K562 (cell line): ENCODE data around the gene PNPLA7. TPM values are rescaled to one million over a fixed set of nuclear protein-coding genes. Genes with fewer than 3 reads are reported as not detected.

Experiments
- NR3C1 ChIP-seq: sonication (generic); formaldehyde crosslinking; IDR thresholded peaks from 2 replicates; pipeline ENCODE4 v1.8.1; 2022; ENCODE audit warnings: missing genetic modification reagents
- RBM22 ChIP-seq: fragments of 200-400 bp; formaldehyde crosslinking; IDR thresholded peaks from 2 replicates; pipeline ENCODE4 v1.6.1; 2018; ENCODE audit warnings: low read length, low read depth; ENCODE audit not compliant: poor library complexity, severe bottlenecking
- ZFP91 ChIP-seq: sonication (generic); formaldehyde crosslinking; IDR thresholded peaks from 2 replicates; pipeline ENCODE4 v1.8.0; 2022; ENCODE audit warnings: mild to moderate bottlenecking, missing genetic modification reagents
- ZNF263 ChIP-seq: sonication (generic); formaldehyde crosslinking; IDR thresholded peaks from 2 replicates; pipeline ENCODE4 v1.8.0; 2022; ENCODE audit warnings: mild to moderate bottlenecking, missing genetic modification reagents, borderline replicate concordance
- polyA plus RNA-seq, 8 experiments: library from polyadenylated mRNA; depleted of rRNA in 4 of 8; stranded (reverse) in 5 of 8; unstranded in 3 of 8; fragments of >200 nt; fragmentation: Nextera tagmentation in 2 of 8; fragmentation: Illumina TruSeq in 1 of 8; extraction: Ambion mirVana in 2 of 8; extraction: Trizol in 1 of 8; gene quantifications; 2 replicates each; pipeline versions ENCODE4 v1.2.1 to v1.2.3, GENCODE V29; 2011 to 2014; ENCODE audit warnings: inconsistent platforms in 1 of 8, missing spikeins in 1 of 8
- total RNA-seq, 7 experiments: library from RNA; depleted of rRNA in 6 of 7; stranded (reverse); fragments of >200 nt in 6 of 7; fragmentation: Illumina TruSeq in 2 of 7; extraction: Trizol in 2 of 7; gene quantifications; 2 replicates each; pipeline versions ENCODE4 v1.2.1 to v1.2.3, GENCODE V29; 2011 to 2021; ENCODE audit warnings: low replicate concordance in 1 of 7
- TF ChIP-seq, protein P1 (sequence below): sonication (generic); formaldehyde crosslinking; IDR thresholded peaks from 2 replicates; pipeline ENCODE4 v1.8.1; 2022; ENCODE audit warnings: missing genetic modification reagents

Gene PNPLA7
- total and polyA plus RNA-seq, 9 of the 15 experiments (the other 6 are each of a cell fraction or from before 2014, with no cell fraction given) = 0.01 to 0.85 (median 0.19) TPM; not detected in 1

GRCh38 chr9:137458194-137459151 is 91.7 kb downstream of the PNPLA7 start (continued):
- TF ChIP-seq ZFP91 (CRISPR knock-in tag) (peak; percentile 30; the same call in 1 of the 2 replicates), RBM22 (peak; percentile 67), ZNF263 (peak; percentile 84), NR3C1 (peak; percentile 33; the same call in 1 of the 2 replicates)
- TF ChIP-seq, protein P1, sequence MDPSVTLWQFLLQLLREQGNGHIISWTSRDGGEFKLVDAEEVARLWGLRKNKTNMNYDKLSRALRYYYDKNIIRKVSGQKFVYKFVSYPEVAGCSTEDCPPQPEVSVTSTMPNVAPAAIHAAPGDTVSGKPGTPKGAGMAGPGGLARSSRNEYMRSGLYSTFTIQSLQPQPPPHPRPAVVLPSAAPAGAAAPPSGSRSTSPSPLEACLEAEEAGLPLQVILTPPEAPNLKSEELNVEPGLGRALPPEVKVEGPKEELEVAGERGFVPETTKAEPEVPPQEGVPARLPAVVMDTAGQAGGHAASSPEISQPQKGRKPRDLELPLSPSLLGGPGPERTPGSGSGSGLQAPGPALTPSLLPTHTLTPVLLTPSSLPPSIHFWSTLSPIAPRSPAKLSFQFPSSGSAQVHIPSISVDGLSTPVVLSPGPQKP (CRISPR knock-in tag) = peak; percentile 25; the same call in 1 of the 2 replicates
- TF ChIP-seq, all 486 proteins: peak for 27
